A549 treated with CpdA at 1 μM for 4 hours (cell line): Measurements from ENCODE around the gene ADGRF4. TPM values are rescaled to one million over a fixed set of nuclear protein-coding genes. Genes with fewer than 3 reads are reported as not detected.

Source experiments
- total RNA-seq: library from RNA; stranded (reverse); fragments of 200-300 nt; extraction: Qiagen RNA extraction; gene quantifications from 5 replicates; pipeline ENCODE4 v1.2.3, GENCODE V29; 2022; ENCODE audit warnings: low read depth

ADGRF4 gene
- 6.1 to 8.6 TPM (median 6.8 TPM) in 5 replicates for total RNA-seq

DNA sequence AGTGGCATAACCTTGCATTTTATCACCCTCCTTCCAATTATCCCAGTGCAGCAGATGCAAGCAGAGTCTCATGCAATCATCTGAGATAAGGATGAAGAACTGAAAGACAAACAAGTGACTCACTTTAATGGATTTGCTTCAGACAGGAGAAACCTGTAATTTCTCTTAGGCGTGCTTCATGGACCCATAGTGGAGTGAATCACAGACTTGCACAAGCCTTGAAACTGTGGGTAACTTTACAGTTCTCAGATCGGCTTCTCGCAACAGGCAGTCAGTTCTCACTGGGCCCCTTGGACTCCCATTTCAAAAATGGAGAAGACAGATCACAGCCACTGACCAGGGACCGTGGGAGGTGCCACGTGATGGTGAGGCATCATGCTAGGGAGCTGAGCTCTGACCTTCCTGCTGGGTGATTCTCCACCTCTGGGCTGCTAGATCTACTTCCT is at the start of gene ADGRF4:
Gene ADGRF4, plus strand, starts transcription at position 239 of the 446 bp plus-strand sequence. CDS start 8,666 bp downstream, outside the sequence.

Other genes with a start within 250 kb of the ADGRF4 start
- gene CD2AP, start 220.8 kb upstream of the ADGRF4 start, total RNA-seq: 14.0 to 20.6 TPM (median 15.7 TPM) in 5 replicates
- not detected in 5 replicates for gene OPN5, start 83.5 kb downstream of the ADGRF4 start, total RNA-seq